Measurements from ENCODE around the gene TUT7. TPM values are rescaled to one million over a fixed set of nuclear protein-coding genes. Genes with fewer than 3 reads are reported as not detected.
"Not testable (repeated sequence)": the region's sequence is repeated elsewhere in the genome, so short reads cannot be mapped to it uniquely, and the experiment has no call there.

Gene TUT7
- total and polyA plus RNA-seq, 8 donors = 9.8 to 26.2 (median 12.1) TPM

DNA sequence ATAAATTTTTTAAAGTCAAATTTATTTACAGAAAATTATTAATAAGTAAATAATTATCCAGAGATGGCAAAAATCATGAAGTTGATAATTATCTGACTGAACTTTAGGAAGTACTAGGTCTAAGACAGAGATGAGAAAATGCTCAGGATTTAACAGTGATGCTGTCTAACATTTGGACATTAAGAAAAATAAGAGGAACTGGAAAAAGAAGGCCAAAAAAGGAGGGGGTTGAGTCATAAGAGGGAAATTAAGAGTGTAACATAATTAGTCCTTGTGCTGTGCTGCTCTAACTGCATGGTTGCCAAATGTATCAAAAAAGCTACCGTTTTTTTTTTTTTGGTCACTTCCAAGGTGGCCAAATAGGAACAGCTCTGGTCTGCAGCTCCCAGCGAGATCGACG is 35.4 kb upstream of the TUT7 start:
- TF ChIP-seq CTCF (IDR thresholded peaks at IDR 0.05) = no peak
- Histone ChIP-seq H3K9me3 (no peaks in the 10 kb centered on the region), H3K4me3 (no peak overlapping the region), H3K4me1 (no peaks in the 10 kb centered on the region), H3K36me3 (no peaks in the 10 kb centered on the region), H3K27me3 (no peaks in the 10 kb centered on the region), H3K27ac (no peak overlapping the region)
- FAIRE-seq = no peak
- no peak for DNase-seq
- intact Hi-C loops (cut with DNase I) = no loop called here
- no peak for ATAC-seq
- 76 to 84% methylated on average over 4 of the region's 4 CpGs for WGBS, 2 donors

GRCh38 chr9:86387376-86387775 is 33.2 kb upstream of the TUT7 start:
- no peak overlapping the region for H3K27ac ChIP-seq

DNA sequence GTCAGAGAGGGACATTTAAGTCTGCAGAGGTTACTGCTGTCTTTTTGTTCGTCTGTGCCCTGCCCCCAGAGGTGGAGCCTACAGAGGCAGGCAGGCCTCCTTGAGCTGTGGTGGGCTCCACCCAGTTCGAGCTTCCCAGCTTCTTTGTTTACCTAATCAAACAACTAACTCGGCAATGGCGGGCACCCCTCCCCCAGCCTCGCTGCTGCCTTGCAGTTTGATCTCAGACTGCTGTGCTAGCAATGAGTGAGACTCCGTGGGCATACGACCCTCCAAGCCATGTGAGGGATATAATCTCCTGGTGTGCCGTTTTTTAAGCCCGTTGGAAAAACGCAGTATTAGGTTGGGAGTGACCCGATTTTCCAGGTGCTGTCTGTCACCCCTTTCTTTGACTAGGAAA is 28.8 kb upstream of the TUT7 start:
- FAIRE-seq; DNase-seq; ATAC-seq; H3K27ac ChIP-seq; H3K9me3 ChIP-seq; intact Hi-C loops (cut with DNase I); H3K4me1 ChIP-seq; H3K27me3 ChIP-seq; H3K36me3 ChIP-seq; H3K4me3 ChIP-seq: not testable (repeated sequence)
- 64 to 78% methylated on average over 10 to 11 of the region's 11 CpGs for WGBS, 2 donors

More at GRCh38 chr9:86387376-86387775, 33.2 kb upstream of the TUT7 start:
- WGBS, 2 donors = 52 to 62% methylated on average over 3 of the region's 3 CpGs
- no peak for TF ChIP-seq CTCF (IDR thresholded peaks at IDR 0.05)
- intact Hi-C loops (cut with DNase I) = no loop called here
- H3K27me3 ChIP-seq = no peaks in the 10 kb centered on the region
- ATAC-seq (no peak), FAIRE-seq (no peak), DNase-seq (no peak)
- H3K9me3 ChIP-seq = no peaks in the 10 kb centered on the region
- H3K36me3 ChIP-seq = no peaks in the 10 kb centered on the region
- no peaks in the 10 kb centered on the region for H3K4me1 ChIP-seq
- no peak overlapping the region for H3K4me3 ChIP-seq

- Histone ChIP-seq H3K27ac (no peak overlapping the region), H3K9me3 (no peaks in the 10 kb centered on the region), H3K36me3 (no peaks in the 10 kb centered on the region), H3K4me1 (no peaks in the 10 kb centered on the region), H3K4me3 (no peak overlapping the region), H3K27me3 (no peaks in the 10 kb centered on the region)
- WGBS, 2 donors = 77 to 87% methylated on average over 5 of the region's 5 CpGs
- DNase-seq (no peak), ATAC-seq (no peak), FAIRE-seq (no peak)
- no peak for TF ChIP-seq CTCF (IDR thresholded peaks at IDR 0.05)
- intact Hi-C loops (cut with DNase I) = no loop called here
Observed at GRCh38 chr9:86376016-86376415, 21.8 kb upstream of the TUT7 start.

DNA sequence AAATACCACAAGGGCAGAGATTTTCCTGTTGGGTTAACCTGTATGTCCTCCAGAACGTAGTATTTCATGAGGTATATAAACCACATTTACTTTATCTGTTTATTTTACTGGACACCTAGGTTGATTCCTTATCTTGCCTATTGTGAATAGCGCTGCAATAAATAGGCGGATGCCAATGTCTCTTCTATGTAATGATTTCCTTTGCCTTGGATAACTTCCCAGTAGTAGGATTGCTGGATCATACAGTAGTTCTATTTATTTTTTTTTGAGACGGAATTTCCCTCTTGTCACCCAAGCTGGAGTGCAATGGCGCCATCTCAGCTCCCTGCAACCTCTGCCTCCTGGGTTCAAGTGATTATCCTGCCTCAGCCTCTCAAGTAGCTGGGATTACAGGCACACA is 15.6 kb upstream of the TUT7 start:
- WGBS, 2 donors = 42 to 50% methylated on average over 5 of the region's 5 CpGs
- FAIRE-seq = no peak

More for the DNA sequence above, 15.6 kb upstream of the TUT7 start:
- intact Hi-C loops (cut with DNase I) = no loop called here
- DNase-seq = no peak
- TF ChIP-seq CTCF (IDR thresholded peaks at IDR 0.05) = no peak
- Histone ChIP-seq H3K36me3 (no peaks in the 10 kb centered on the region), H3K9me3 (no peaks in the 10 kb centered on the region), H3K4me3 (no peak overlapping the region), H3K27ac (peak overlapping the region in 2 of 4 donors; percentile 62 to 73), H3K27me3 (no peaks in the 10 kb centered on the region), H3K4me1 (no peaks in the 10 kb centered on the region)
- ATAC-seq = peak in 3 of 4 donors; percentile 43 to 82 (median 75)

Data from pancreas (tissue), 10 donors.